Measurements from ENCODE around the gene IL10RA.

Gene IL10RA

DNA sequence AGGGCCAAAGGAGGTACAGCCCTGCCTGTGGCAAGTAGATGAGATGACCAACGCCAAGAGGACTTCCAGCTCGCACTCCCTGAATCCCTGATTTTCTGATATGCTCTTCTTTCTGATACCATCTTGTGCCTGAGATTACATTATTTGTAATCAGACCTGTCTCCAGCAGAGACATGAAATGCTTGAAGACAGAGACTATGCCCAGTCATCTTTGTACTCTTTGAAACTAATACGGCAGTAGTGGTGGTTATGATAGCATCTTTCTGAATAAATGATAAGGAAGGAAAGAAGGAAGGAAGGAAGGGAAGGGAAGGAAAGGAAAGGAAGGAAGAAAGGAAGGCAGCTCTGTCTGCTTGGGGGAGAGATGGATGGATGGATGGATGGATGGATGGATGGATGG is 27.8 kb downstream of the IL10RA start:
- TF ChIP-seq, protein P1, sequence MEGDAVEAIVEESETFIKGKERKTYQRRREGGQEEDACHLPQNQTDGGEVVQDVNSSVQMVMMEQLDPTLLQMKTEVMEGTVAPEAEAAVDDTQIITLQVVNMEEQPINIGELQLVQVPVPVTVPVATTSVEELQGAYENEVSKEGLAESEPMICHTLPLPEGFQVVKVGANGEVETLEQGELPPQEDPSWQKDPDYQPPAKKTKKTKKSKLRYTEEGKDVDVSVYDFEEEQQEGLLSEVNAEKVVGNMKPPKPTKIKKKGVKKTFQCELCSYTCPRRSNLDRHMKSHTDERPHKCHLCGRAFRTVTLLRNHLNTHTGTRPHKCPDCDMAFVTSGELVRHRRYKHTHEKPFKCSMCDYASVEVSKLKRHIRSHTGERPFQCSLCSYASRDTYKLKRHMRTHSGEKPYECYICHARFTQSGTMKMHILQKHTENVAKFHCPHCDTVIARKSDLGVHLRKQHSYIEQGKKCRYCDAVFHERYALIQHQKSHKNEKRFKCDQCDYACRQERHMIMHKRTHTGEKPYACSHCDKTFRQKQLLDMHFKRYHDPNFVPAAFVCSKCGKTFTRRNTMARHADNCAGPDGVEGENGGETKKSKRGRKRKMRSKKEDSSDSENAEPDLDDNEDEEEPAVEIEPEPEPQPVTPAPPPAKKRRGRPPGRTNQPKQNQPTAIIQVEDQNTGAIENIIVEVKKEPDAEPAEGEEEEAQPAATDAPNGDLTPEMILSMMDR (IDR thresholded peaks at IDR 0.05; ENCODE audit: extremely low read depth, insufficient read depth, missing control alignments) = no peak
- no peak for DNase-seq (ENCODE audit: low spot score)

DNA sequence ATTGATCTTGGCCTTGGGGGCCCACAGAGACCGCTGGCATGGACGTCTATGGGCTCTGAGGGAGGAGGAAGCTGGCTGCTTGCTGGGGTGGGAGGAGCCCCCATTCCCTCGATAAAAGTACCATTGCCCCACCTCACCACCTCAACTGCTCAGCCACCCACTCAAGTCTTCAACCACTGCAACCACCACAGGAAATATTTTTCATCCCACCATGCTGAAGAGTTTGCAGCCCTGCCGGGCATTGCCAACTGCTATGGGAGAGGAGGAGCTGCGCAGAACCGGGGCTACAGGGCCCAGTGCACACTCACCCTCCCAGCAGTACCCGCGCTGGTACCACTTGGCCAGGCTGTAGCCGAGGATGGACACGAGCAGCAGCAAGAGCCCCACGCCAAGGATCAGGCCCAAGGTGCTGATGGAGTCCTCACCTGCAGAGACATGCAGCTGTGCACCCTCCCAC is 29.2 kb downstream of the IL10RA start:
- in situ Hi-C loops (cut with MboI; ENCODE audit: low pct_unique_long_range_greater_than_20kb, low sequenced_read_pairs, unreplicated experiment) = no loop called here

More for the DNA sequence above, 27.8 kb downstream of the IL10RA start:
- in situ Hi-C loops (cut with MboI; ENCODE audit: low pct_unique_long_range_greater_than_20kb, low sequenced_read_pairs, unreplicated experiment) = no loop called here

GRCh38 chr11:118016104-118016503 is 29.9 kb downstream of the IL10RA start:
- in situ Hi-C loops (cut with MboI; ENCODE audit: low pct_unique_long_range_greater_than_20kb, low sequenced_read_pairs, unreplicated experiment) = no loop called here
- no peak for DNase-seq (ENCODE audit: low spot score)
- TF ChIP-seq, protein P1 (IDR thresholded peaks at IDR 0.05; ENCODE audit: extremely low read depth, insufficient read depth, missing control alignments) = no peak

More for the DNA sequence above, 29.2 kb downstream of the IL10RA start:
- no peak for DNase-seq (ENCODE audit: low spot score)
- TF ChIP-seq, protein P1 (IDR thresholded peaks at IDR 0.05; ENCODE audit: extremely low read depth, insufficient read depth, missing control alignments) = no peak

GRCh38 chr11:118017111-118017510 is 30.9 kb downstream of the IL10RA start:
- TF ChIP-seq, protein P1 (IDR thresholded peaks at IDR 0.05; ENCODE audit: extremely low read depth, insufficient read depth, missing control alignments) = no peak
- DNase-seq (ENCODE audit: low spot score) = no peak
- in situ Hi-C loops (cut with MboI; ENCODE audit: low pct_unique_long_range_greater_than_20kb, low sequenced_read_pairs, unreplicated experiment) = no loop called here

DNA sequence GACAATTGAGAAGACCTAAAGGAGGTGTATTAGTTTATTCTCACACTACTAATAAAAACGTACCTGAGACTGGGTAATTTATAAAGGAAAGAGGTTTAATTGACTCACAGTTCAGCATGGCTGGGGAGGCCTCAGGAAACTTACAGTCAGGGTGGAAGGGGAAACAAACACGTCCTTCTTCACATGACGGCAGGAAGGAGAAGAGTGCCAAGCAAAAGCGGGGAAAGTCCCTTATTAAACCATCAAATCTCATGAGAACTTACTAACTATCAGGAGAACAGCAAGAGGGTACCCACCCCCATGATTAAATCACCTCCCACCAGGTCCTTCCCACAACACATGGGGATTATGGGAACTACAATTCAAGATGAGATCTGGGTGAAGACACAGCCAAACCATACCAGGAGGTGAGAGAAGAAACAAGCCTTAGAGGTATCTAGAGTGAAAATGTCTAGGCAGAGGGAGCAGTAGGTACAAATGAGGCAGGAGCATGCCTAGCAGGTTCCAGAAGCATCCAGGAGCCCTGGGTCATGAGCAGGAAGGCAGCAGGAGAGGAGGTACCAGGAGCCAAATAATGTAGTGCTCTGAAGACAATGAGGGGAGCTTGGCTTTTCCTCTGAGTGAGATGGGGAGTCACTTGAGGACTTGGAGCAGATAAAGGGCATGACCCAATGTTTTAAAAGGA is 31.6 kb downstream of the IL10RA start:
- no peak for DNase-seq (ENCODE audit: low spot score)
- TF ChIP-seq, protein P1 (IDR thresholded peaks at IDR 0.05; ENCODE audit: extremely low read depth, insufficient read depth, missing control alignments) = no peak
- in situ Hi-C loops (cut with MboI; ENCODE audit: low pct_unique_long_range_greater_than_20kb, low sequenced_read_pairs, unreplicated experiment) = no loop called here

DNA sequence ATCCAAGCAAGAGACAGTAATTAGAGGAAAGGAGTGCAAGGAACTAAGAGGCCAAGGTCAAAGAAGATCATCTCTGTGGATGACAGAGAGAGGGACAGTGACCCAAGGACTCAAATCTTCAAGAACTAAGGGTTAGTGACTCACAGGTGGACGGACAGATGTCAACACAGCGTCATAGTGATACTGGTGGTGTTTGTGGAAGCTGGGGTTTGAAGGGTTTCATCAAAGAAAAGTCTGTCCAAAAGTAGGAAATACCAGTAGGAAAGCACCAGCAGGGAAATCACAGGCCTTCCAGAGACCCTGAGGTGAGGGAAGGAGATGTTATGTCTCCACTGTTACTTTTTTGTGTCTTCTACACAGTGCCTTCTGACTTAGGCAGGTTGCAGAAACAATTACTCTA is 32.2 kb downstream of the IL10RA start:
- DNase-seq (ENCODE audit: low spot score) = no peak
- TF ChIP-seq, protein P1 (IDR thresholded peaks at IDR 0.05; ENCODE audit: extremely low read depth, insufficient read depth, missing control alignments) = no peak
- in situ Hi-C loops (cut with MboI; ENCODE audit: low pct_unique_long_range_greater_than_20kb, low sequenced_read_pairs, unreplicated experiment) = no loop called here

All from GM13977 (cell line).